Amniotic stem cell (primary cell): ENCODE data around the gene UGT3A2.
"Not testable (repeated sequence)": the region's sequence is repeated elsewhere in the genome, so short reads cannot be mapped to it uniquely, and the experiment has no call there.

ENCODE experiments used
- DNase-seq: peaks from one replicate; lab custom pipeline; 2025; lab: John Stamatoyannopoulos, UW

The UGT3A2 gene

GRCh38 chr5:36052538-36052937 lies 14.1 kb downstream of the UGT3A2 start:
- DNase-seq = no peak

DNA sequence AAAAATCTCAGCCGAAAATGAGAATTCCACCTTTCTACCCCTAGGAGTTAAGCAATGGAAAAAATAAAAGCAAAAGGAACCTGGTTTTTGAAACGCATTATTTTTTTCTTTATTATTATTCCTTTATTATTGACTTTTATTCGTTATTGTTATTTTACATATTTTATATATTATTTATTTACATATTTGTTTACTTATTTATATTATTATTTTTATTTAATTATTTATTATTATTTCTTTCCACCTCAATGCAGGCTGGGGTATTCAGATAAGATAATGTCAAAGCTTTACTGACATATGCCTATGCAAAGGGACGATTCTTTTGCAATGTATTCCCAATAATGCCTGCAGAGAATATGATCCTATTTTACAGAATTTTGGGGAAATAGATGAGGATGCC lies 16.7 kb downstream of the UGT3A2 start:
- no peak for DNase-seq

DNA sequence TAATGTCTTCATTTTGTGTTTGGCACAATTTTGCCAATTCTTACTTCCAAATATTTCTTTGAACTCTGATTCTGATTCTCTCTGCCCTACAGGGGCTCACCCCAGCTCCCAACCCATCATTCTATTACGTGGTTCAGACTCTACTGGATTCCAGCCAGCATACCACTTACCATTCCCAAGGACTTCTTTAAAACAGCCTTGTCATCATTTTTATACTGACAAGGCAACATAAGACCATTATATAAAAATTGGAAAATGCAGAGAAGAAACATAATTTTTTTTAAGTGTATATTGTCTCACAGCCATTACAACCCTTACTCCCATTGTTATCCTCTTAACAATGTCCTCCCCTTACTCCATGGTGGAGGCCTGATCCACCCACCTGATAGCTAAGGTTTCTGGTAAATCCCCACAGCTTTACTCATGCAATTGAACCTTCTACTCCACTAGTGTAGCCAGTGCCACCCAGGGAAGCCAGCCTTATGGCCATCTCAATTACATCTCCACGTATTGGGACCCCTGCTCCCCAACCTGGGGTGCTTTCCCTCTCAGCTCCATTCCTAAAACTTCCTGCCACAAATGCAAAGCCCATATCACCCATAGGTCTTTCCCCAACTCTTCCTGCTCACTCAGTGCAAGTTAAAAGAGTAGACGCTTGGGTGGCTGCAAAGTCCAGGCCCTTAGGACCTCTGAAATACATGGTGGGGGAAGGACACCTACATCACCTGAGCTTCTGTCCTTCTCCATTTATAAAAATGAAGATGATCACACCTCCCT lies 19.1 kb downstream of the UGT3A2 start:
- DNase-seq = no peak

- DNase-seq = no peak
Observed at GRCh38 chr5:36045895-36046294, 20.8 kb downstream of the UGT3A2 start.

- DNase-seq = no peak
Observed at GRCh38 chr5:36041537-36041845, 25.2 kb downstream of the UGT3A2 start.

GRCh38 chr5:36040651-36041536 lies 25.8 kb downstream of the UGT3A2 start:
- no peak for DNase-seq

- no peak for DNase-seq
Observed at GRCh38 chr5:36035696-36036095, 31.0 kb downstream of the UGT3A2 start.

GRCh38 chr5:36034536-36035134 lies 32.0 kb downstream of the UGT3A2 start:
- not testable (repeated sequence) for DNase-seq

DNA sequence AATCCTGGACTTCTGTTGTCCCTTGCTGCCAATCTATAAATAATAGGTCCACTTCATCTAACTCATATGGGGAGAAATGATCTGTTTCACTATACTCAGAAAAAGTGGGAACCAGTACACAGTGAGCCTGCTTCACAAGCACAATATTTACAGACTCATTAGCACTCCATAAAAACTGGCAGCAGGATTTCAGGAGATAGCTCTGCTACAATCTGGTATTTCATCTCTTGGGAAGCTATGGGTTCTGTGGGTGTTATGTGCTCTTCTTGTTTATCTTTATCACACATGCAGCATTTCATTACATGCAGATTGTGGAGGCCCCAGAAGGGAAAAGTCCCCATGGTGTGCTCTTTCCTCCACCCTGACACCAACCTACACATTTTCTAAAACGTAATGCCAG lies 33.2 kb downstream of the UGT3A2 start:
- DNase-seq = no peak

- no peak for DNase-seq
Observed at GRCh38 chr5:36033047-36033446, 33.6 kb downstream of the UGT3A2 start.

DNA sequence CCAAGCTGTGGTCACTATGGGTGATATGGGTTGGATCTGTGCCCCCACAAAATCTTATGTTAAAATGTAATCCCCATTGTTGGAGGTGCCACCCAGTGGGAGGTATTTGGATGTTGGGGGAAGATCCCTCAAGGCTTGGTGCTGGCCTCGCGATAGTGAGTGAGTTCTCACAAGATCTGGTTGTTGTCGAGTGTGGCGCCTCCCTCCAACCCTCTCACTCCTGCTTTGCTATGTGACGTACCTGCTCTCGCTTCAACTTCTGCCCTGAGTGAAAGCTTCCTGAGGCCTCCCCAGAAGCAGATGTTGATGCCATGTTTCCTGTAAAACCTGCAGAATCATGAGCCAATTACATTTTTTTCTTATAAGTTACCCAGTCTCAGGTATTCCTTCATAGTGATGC lies 35.5 kb downstream of the UGT3A2 start:
- DNase-seq = no peak

DNA sequence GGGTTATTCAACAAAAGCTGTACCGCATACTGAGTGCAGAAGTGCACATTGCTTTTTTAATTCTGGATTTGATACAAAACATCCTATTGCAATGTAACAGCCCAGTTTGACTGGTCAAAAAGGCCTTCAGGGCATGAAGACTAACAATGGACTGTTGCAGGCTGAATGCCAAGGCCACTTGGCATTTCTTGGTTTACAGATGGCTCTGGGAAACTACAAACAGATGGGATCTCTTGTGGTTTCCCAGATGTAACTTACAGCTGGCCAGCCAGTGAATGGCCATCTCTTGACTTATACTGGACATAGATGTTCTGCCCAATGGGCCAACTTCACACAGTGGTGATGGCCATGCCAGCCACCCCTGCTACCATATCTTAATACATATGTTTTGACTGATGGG lies 36.8 kb downstream of the UGT3A2 start:
- no peak for DNase-seq

DNA sequence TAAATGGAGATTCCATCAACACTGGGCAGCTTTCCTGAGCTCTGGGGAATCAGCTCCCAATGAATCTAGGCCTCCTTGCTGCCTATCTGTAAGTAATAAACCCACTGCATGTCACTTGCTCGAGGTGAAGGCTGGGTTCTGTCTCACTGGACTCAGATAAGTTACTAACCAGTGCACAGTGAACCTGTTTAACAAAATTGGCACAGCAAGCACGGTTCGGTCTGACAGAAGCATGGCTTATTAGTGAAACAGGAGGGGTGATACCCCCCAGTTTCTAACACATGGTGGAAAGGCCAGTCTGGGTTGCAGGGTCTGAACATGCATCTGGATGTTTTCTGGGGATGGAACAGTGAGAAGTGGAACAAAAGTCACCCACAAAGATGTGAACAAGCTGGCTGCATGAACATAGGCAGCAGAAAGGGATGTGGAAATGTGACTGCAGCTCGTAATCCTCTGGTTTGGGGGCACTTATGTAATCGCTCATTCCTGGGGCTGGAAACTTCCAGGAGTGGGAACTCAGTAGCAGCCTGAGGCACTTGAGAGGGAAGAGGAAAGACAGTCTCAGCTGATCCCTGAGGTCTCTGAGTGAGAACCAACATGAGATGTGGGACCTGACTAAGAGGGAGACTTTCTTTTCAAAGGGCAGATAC lies 37.7 kb downstream of the UGT3A2 start:
- DNase-seq = no peak

GRCh38 chr5:36027711-36028110 lies 39.0 kb downstream of the UGT3A2 start:
- no peak for DNase-seq

- no peak for DNase-seq
Observed at GRCh38 chr5:36026706-36027465, 39.8 kb downstream of the UGT3A2 start.

DNA sequence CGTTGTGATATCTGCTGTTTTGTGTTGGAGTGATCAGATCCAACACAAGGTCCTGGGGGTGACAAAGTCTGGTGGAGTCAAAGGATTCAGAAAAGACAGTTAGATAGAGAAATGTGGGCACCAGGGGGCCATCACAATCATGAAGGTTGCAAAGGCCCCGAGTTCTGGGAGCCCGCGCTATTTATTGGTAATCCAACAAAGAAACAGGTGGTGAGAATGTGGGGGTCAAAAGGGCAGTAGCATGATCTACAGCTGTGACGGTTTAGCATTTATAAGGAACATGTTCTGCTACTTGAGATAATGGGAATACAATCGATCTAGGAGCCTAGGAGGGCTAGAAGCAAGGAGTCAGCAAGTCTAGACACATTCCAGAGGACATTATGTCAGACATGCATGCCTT lies 44.4 kb downstream of the UGT3A2 start:
- not testable (repeated sequence) for DNase-seq

GRCh38 chr5:36019584-36019983 lies 47.1 kb downstream of the UGT3A2 start:
- not testable (repeated sequence) for DNase-seq

DNA sequence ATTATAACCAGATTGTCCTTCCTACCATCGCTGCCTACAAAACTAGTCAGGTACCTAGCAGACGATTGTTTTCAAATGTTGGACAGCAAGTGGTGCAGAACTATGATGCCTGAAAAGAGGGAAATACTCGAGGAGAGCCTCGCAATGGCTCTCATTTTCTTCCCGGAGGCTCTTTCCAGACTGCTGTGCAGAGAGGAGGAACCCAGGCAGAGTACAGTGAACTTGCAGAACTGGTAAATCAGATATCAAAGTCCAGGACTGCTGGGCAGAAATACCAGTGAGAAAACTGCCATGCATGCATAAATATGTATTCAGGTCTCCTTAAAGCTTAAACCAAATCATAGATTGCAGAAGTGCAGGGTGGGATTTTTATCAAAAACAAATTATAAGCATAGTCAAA lies 49.1 kb downstream of the UGT3A2 start:
- no peak for DNase-seq

GRCh38 chr5:36017004-36017403 lies 49.7 kb downstream of the UGT3A2 start:
- DNase-seq = no peak

GRCh38 chr5:36013182-36013581 lies 53.5 kb downstream of the UGT3A2 start:
- DNase-seq = no peak

DNA sequence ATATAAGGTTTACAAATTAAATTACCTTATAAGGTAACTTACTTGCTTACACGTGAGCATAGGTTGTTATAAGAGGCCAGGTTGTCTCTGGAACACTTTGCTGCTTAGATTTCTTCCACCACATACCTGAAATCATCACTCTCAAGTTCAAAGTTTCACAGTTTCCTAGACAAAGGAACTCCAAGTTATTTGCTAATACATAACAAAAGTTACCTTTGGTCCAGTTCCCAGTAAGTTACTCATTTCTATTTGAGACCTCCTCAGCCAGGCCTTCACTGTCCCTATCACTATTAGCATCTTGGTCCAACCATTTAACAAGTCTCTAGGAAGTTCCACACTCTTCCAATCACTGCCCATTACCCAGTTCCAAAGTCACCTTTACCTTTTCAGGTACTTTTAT lies 57.0 kb downstream of the UGT3A2 start:
- no peak for DNase-seq

DNA sequence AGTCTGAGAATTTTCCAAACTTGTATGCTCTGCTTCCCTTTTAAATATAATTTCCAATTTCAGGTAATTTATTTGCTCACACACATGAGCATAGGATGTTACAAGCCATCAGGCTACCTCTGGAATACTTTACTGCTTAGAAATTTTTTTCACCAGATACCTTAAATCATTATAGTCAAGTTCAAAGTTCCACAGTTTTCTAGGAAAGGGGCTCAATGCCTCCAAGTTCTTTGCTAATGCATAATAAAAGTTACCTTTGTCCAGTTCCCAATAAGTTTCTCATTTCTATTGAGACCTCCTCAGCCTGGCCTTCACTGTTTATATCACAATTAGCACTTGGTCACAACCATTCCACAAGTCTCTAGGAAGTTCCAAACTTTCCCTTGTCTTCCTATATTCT lies 59.3 kb downstream of the UGT3A2 start:
- DNase-seq = no peak
